ENCODE measurements around the gene IQCE.

DNA sequence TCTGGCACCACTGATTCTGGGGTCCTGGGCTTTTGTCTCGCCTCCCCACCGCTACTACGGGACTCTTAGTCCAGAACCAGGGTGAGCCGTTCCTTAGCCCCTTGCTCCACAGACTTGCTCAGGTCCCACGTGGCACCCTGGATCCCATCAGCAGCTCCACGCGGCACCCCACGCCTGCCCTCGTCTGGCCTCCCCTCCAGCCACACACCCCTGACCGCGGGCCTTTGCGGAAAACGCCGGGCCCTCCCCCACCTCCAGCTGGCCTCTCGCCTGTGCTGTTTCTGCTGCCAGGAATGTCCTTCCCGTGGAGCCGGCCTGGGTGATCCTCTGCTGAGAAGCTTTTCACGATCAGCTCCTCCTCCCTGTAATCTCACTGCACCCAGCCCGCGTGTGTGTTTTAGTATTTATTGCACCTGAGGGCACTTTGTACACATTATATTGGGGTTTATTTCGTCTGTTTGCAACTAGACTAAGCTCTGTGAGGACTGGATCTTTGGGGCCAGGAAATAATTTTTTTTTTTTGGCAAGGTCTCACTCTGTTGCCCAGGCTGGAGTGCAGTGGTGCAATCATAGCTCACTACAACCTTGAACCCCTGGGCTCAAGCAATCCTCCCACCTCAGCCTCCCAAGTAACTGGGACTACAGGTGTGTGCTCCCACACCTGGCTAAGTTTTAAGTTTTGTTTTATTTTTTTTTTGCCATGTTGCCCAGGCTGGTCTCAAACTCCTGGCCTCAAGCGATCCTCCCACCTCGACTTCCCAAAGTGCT is 62.5 kb downstream of the IQCE start:
- TF ChIP-seq, protein P1, sequence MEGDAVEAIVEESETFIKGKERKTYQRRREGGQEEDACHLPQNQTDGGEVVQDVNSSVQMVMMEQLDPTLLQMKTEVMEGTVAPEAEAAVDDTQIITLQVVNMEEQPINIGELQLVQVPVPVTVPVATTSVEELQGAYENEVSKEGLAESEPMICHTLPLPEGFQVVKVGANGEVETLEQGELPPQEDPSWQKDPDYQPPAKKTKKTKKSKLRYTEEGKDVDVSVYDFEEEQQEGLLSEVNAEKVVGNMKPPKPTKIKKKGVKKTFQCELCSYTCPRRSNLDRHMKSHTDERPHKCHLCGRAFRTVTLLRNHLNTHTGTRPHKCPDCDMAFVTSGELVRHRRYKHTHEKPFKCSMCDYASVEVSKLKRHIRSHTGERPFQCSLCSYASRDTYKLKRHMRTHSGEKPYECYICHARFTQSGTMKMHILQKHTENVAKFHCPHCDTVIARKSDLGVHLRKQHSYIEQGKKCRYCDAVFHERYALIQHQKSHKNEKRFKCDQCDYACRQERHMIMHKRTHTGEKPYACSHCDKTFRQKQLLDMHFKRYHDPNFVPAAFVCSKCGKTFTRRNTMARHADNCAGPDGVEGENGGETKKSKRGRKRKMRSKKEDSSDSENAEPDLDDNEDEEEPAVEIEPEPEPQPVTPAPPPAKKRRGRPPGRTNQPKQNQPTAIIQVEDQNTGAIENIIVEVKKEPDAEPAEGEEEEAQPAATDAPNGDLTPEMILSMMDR (conservative IDR thresholded peaks at IDR 0.05 in 1 of 2, IDR thresholded peaks at IDR 0.05 in 1 of 2; ENCODE audit: low read depth in 1 of 2, low read length in 2 of 2) = no peak
- no peak for TF ChIP-seq EZH2 (IDR thresholded peaks at IDR 0.05; ENCODE audit: low read length, missing control alignments)
